ENCODE results near the gene GPR78. TPM values are rescaled to one million over a fixed set of nuclear protein-coding genes. Genes with fewer than 3 reads are reported as not detected.
A peak's percentile ranks its signal among the peaks of the same experiment; 100 is the strongest.

GPR78 gene
- total RNA-seq, 2 experiments from 2014 or later: not detected

DNA sequence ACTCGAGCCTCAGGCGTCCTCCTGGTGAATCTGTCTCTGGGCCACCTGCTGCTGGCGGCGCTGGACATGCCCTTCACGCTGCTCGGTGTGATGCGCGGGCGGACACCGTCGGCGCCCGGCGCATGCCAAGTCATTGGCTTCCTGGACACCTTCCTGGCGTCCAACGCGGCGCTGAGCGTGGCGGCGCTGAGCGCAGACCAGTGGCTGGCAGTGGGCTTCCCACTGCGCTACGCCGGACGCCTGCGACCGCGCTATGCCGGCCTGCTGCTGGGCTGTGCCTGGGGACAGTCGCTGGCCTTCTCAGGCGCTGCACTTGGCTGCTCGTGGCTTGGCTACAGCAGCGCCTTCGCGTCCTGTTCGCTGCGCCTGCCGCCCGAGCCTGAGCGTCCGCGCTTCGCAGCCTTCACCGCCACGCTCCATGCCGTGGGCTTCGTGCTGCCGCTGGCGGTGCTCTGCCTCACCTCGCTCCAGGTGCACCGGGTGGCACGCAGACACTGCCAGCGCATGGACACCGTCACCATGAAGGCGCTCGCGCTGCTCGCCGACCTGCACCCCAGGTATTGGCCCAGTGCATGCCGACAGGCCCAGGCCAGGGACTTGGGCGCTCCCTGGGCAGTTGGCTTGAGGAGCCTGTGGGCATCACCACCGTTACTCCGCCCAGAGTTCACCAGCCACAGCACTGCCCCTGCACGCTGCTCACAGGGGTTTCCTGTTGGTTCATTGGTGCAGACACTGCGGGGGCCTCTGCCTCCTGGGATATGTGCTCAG, 1.1 kb downstream of the GPR78 start:
- peak in 1 of 14 experiments; percentile 25 for DNase-seq
- no peak for ATAC-seq (ENCODE audit: poor library complexity)
- H3K4me1 ChIP-seq (ENCODE audit: insufficient read depth, low read length): no peaks in the 10 kb centered on the region
- no peaks in the 10 kb centered on the region for H3K4me1 Mint-ChIP-seq (ENCODE audit: low read depth)
- no peak overlapping the region for H3K4me3 Mint-ChIP-seq
- H3K9me3 ChIP-seq (ENCODE audit: control insufficient read depth in 1 of 2, insufficient read depth in 1 of 2, low read length in 2 of 2): peaks cover 0 to 34% of the 10 kb centered on the region in 2 experiments
- ChIA-PET POLR2A (no interaction called here), CTCF (no interaction called here)
- H3K27ac Mint-ChIP-seq: no peak overlapping the region
- no peaks in the 10 kb centered on the region for H3K36me3 ChIP-seq (ENCODE audit: insufficient read depth, low read length)
- peaks cover 13 to 24% of the 10 kb centered on the region in 2 experiments for H3K27me3 ChIP-seq (ENCODE audit: control insufficient read depth in 1 of 2, insufficient read depth in 2 of 2, low read length in 2 of 2)
- TF ChIP-seq, protein P1, sequence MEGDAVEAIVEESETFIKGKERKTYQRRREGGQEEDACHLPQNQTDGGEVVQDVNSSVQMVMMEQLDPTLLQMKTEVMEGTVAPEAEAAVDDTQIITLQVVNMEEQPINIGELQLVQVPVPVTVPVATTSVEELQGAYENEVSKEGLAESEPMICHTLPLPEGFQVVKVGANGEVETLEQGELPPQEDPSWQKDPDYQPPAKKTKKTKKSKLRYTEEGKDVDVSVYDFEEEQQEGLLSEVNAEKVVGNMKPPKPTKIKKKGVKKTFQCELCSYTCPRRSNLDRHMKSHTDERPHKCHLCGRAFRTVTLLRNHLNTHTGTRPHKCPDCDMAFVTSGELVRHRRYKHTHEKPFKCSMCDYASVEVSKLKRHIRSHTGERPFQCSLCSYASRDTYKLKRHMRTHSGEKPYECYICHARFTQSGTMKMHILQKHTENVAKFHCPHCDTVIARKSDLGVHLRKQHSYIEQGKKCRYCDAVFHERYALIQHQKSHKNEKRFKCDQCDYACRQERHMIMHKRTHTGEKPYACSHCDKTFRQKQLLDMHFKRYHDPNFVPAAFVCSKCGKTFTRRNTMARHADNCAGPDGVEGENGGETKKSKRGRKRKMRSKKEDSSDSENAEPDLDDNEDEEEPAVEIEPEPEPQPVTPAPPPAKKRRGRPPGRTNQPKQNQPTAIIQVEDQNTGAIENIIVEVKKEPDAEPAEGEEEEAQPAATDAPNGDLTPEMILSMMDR (IDR thresholded peaks at IDR 0.05): no peak
- H3K27me3 Mint-ChIP-seq: peaks cover 46% of the 10 kb centered on the region
- no peak overlapping the region for H3K4me3 ChIP-seq (ENCODE audit: low read length)
- intact Hi-C loops (cut with DNase I, micrococcal nuclease): no loop called here
- no peaks in the 10 kb centered on the region for H3K9me3 Mint-ChIP-seq
- H3K36me3 Mint-ChIP-seq (ENCODE audit: low read depth): no peaks in the 10 kb centered on the region
- H3K27ac ChIP-seq (ENCODE audit: low read depth in 1 of 2, low read length in 2 of 2): no peak overlapping the region

DNA sequence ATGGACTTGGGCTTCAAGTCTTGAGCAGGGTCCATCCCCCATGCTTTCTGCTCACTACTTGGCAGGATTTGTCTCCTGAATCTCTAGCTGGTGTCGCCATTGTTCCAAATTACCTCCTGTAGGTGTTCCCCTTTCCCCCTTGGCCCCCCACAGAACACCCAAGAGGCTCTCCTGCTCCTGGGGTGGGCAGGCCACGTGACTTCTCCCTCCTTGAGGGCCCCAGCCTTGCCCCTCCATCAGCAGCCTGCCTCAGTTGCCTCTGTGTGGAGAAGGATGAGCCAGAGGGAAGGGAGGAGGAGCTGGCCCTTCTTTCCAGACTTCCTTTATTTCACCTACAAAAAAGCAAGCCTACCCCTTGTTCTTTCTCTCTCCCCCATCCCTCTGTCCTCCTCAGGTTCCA, 1.8 kb downstream of the GPR78 start:
- intact Hi-C loops (cut with DNase I, micrococcal nuclease): no loop called here
- ChIA-PET POLR2A (no interaction called here), CTCF (no interaction called here)
- no peak overlapping the region for H3K4me3 Mint-ChIP-seq
- H3K9me3 ChIP-seq (ENCODE audit: control insufficient read depth in 1 of 2, insufficient read depth in 1 of 2, low read length in 2 of 2): peaks cover 0 to 34% of the 10 kb centered on the region in 2 experiments
- H3K27ac Mint-ChIP-seq: no peak overlapping the region
- H3K36me3 Mint-ChIP-seq (ENCODE audit: low read depth): no peaks in the 10 kb centered on the region
- no peaks in the 10 kb centered on the region for H3K4me1 Mint-ChIP-seq (ENCODE audit: low read depth)
- TF ChIP-seq, protein P1 (IDR thresholded peaks at IDR 0.05): no peak
- ATAC-seq (ENCODE audit: poor library complexity) (no peak), DNase-seq (peak in 1 of 14 experiments; percentile 22)
- H3K9me3 Mint-ChIP-seq: no peaks in the 10 kb centered on the region
- H3K4me3 ChIP-seq (ENCODE audit: low read length): no peak overlapping the region
- no peaks in the 10 kb centered on the region for H3K4me1 ChIP-seq (ENCODE audit: insufficient read depth, low read length)
- H3K27me3 Mint-ChIP-seq: peaks cover 46% of the 10 kb centered on the region
- peaks cover 13 to 24% of the 10 kb centered on the region in 2 experiments for H3K27me3 ChIP-seq (ENCODE audit: control insufficient read depth in 1 of 2, insufficient read depth in 2 of 2, low read length in 2 of 2)
- no peaks in the 10 kb centered on the region for H3K36me3 ChIP-seq (ENCODE audit: insufficient read depth, low read length)
- H3K27ac ChIP-seq (ENCODE audit: low read depth in 1 of 2, low read length in 2 of 2): no peak overlapping the region

DNA sequence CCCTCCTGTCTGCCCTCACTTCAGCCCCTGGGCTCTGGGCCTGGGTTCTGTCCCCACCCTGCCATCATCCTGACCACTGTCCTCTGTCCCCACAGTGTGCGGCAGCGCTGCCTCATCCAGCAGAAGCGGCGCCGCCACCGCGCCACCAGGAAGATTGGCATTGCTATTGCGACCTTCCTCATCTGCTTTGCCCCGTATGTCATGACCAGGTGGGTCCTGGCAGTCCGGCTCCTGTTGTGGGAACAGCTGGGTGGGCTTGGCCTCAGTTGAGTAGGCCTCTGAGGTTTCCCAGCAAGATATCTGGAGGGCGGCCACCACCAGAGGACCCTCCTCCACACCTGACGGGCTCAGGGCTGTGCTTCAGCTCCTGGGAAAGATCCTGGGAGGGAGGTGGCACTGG, 2.2 kb downstream of the GPR78 start:
- Mint-ChIP-seq H3K4me3 (no peak overlapping the region), H3K27ac (no peak overlapping the region), H3K4me1 (ENCODE audit: low read depth) (no peaks in the 10 kb centered on the region), H3K36me3 (ENCODE audit: low read depth) (no peaks in the 10 kb centered on the region), H3K9me3 (no peaks in the 10 kb centered on the region), H3K27me3 (peaks cover 43% of the 10 kb centered on the region)
- Histone ChIP-seq H3K27ac (ENCODE audit: low read depth in 1 of 2, low read length in 2 of 2) (no peak overlapping the region), H3K4me3 (ENCODE audit: low read length) (no peak overlapping the region), H3K4me1 (ENCODE audit: insufficient read depth, low read length) (no peaks in the 10 kb centered on the region), H3K27me3 (ENCODE audit: control insufficient read depth in 1 of 2, insufficient read depth in 2 of 2, low read length in 2 of 2) (peaks cover 13 to 20% of the 10 kb centered on the region in 2 experiments), H3K36me3 (ENCODE audit: insufficient read depth, low read length) (no peaks in the 10 kb centered on the region), H3K9me3 (ENCODE audit: control insufficient read depth in 1 of 2, insufficient read depth in 1 of 2, low read length in 2 of 2) (peaks cover 0 to 34% of the 10 kb centered on the region in 2 experiments)
- intact Hi-C loops (cut with DNase I, micrococcal nuclease): no loop called here
- TF ChIP-seq, protein P1 (IDR thresholded peaks at IDR 0.05): no peak
- ATAC-seq (ENCODE audit: poor library complexity) (no peak), DNase-seq (peak in 1 of 14 experiments; percentile 26)
- ChIA-PET POLR2A (no interaction called here), CTCF (no interaction called here)

Measured in CD4-positive, alpha-beta T cell (primary cell).